IPS-11a (cell line): ENCODE data around the gene SEMA5A.

ENCODE experiments used
- H3K4me3 ChIP-seq: one replicate; pipeline ENCODE4 v1.5.1; 2013; ENCODE audit warnings: low read depth, low read length, control low read depth

The SEMA5A gene

DNA sequence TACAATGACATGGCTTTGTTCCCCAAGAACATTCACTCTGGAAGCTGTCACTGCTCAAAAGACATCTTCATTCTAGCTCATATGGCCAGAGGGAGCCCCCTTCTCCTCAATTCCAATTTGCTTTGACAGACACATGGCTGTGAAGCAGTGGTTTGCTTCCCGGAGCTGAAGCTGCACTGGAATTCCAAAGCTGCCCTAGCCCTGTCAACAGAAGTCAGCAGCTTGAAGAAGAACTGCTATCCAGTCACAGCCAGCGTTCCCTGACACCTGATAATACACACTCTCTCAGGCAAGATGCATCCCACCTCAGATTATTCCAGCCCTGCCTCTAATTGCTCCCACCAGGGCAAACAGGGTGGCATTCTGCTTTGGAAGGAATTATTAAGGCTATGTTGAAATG is 93.7 kb downstream of the SEMA5A start:
- H3K4me3 ChIP-seq, result no peak overlapping the region

DNA sequence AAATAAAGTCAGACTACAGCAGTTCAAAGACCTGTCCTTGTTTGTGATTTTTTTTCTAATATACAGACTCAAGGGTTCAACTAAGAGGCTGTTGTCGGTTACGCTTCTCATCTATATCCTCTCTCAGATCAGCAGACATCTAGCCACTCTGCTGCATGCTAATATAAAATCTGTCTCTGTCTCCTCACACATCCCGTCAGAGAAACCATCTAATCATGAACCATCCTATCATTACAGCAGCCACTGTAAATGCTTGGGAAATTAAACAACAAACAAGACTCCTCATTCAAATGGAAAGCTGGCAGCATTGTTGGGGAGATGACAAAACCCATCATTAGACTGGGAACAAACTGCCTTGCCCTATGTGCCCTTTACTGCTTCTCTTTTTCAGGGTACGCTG is 94.8 kb downstream of the SEMA5A start:
- no peak overlapping the region for H3K4me3 ChIP-seq

DNA sequence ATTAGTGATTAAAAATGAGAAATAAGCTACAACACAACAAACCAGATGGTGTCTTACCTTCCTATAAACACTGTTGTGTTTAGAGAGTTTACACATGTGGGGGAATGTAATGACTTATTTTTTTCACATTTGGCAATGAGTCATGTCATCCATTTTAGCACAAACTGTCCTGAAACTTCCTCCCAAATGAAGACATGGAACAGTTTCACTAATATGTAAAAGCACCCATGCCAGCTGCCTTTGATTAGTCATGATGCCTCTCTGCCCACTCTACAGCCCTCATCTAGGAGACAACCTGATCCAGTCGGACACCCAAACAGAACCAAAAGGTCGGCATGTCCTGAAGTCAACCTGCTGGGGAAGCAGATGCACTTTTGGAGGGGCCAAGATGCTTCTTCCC is 98.2 kb downstream of the SEMA5A start:
- H3K4me3 ChIP-seq, result no peak overlapping the region

DNA sequence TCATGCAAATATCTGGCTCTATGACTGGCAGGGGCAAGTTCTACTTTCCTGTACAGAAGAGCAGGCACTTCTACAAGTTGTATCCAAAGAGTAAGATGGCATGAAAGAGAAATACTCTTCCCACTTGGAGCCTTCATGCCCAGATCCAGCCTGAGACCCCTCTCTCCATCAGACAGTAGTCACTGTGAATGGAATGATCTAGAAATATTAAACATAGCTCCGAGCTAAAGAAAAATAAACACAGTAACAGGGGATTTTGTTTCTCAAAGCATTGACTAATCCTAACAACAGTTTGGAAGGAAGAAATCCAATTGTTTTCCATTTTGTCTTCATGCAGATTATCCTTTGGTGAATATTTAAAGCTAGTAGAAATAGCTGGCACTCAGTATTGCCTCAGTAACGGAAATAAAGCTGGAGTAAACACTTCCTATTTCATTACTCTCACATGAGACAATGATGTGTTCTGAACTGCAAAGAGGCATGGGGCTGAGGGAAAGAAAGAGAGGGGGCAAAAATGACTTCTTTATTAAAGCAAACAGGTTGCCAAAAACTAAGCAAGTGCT is 100.0 kb downstream of the SEMA5A start:
- no peak overlapping the region for H3K4me3 ChIP-seq

DNA sequence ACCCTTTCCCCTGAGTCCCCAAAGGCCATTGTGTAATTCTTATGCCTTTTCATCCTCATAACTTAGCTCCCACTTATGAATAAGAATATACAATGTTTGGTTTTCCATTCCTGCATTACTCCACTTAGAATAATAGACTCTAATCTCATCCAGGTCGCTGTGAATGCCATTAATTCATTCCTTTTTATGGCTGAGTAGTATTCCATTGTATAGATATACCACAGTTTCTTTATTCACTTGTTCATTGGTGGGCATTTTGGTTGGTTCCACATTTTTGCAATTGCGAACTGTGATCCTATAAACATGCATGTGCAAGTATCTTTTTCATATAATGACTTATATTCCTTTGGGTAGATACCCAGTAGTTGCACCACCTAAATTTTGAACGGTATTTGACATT is 101.5 kb downstream of the SEMA5A start:
- no peak overlapping the region for H3K4me3 ChIP-seq

DNA sequence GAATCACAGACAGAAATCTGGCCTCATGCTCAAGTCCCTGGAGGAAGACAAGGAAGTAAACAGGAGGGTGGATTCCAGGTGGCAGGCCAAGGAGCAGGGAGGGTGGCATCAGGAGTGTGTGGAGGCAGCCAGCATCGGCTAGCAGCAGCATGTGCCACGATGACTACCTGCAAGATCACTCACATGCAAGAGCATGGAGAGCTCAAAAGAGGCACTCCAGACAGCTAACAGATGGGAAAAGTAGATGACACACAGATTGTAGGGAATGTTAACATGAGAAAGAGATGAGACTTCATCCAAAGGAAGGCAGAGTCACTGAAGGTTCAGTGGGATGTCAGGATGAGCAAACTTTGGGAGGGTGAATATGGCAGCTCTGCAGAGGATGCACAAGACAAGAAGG is 104.3 kb downstream of the SEMA5A start:
- H3K4me3 ChIP-seq, result no peak overlapping the region

DNA sequence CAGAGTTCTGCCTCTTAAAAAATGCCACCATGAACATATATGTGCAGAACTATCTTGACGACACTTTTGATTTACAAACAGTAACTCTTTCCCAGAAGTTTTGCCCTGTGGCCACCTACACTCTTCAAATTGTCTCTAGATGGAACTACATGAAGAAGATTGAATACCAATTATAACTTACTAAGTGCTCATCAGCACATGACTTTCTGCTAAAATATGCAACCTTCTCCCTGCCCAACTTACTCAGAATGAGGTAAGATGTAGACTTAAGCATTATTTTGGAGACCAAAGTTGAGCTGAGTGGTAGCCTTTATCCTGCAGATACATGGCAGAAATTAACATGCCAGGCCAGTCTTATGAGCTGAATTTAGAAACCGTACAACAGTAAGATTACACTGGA is 105.4 kb downstream of the SEMA5A start:
- H3K4me3 ChIP-seq, result no peak overlapping the region

DNA sequence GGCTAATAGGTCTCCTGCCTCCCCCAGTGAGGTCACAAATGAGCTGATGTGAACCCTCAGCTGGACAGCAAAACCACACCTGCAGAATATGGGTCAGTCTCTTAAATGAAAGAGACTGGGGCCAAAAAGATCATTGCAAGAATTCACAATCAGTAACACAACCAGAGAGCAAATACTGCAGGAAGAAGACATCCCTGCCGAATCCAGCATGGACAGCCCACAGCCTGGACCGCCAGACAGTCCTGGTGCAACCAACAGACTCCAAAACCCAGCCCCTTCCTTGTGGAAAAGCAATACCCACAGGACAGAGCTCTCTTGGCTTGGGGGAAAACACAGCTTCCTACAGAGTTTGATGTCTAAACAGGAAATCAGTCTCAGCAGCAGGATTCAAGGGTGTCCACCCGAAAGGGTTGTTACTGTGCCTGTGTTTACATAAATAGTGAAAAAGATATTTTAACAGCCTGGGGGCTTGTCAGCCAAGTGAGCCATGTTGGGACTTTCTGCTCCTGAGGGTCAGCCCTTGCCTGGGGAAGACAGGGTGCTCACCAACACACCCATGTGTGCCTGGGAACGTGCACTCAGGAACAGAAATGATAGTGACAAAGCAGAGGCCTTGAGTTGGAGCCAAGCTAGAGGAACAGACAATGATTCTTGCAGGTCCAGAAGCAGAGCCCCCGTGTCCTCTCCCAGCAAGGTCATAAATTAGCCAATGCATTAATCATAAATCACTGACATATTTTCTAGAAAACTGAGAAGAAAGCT is 106.2 kb downstream of the SEMA5A start:
- no peak overlapping the region for H3K4me3 ChIP-seq

DNA sequence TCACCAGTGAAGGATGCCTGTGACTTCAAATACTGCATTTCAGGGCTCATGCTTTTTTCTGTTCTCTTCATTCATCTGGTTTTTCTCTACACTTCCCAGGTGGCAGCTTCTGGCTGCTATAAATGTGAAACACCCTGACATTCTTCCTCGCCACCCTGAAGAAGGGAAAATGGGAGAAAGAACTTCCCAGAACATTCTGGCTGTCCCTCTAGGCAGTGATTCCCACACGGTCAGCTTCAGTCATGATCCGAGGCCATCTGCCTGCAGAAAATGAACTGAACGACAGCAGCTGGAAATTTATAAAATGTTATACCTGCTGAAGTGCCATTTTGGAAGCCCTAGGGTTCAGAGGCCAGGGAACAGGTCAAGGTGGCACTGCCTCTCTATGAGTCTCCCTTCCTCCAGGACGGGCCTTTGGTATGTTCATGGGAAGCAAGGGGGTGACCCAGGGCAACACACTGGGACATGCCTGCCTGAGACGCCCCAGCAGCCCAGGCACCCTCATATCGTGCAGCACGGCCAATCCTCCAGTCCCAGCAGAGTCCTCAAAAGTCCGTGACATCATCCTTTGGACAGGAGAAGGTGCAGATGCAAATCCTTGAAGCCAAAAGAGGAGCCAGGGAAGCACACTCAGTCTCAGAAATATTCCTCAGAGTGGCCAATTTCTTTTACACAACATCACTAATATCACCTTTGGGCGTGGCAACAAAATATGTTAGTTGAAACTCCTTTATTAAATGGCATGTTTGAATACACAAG is 107.1 kb downstream of the SEMA5A start:
- no peak overlapping the region for H3K4me3 ChIP-seq

DNA sequence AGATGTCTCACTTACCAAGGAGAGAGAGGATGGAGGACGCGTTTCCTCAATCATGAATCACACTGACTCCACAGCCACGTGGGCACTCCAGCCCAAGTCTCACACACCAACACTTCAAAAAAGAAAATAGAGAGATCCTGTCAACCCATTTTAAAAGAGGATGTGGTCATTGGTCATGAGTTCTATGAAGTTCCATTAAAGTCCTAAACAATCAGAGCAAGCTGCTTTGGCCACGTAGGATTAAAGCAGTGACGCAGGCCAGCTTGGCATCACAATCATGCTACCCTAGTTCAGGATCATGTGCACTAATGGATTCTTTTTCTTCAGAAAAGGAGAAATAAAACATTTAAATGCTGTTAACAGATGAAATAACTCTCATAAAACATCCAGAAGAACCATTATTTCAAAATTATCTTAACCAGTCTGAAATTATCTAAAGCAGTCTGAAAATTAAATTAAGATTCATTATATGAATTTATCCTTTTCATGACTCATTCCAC is 108.1 kb downstream of the SEMA5A start:
- H3K4me3 ChIP-seq, result no peak overlapping the region

DNA sequence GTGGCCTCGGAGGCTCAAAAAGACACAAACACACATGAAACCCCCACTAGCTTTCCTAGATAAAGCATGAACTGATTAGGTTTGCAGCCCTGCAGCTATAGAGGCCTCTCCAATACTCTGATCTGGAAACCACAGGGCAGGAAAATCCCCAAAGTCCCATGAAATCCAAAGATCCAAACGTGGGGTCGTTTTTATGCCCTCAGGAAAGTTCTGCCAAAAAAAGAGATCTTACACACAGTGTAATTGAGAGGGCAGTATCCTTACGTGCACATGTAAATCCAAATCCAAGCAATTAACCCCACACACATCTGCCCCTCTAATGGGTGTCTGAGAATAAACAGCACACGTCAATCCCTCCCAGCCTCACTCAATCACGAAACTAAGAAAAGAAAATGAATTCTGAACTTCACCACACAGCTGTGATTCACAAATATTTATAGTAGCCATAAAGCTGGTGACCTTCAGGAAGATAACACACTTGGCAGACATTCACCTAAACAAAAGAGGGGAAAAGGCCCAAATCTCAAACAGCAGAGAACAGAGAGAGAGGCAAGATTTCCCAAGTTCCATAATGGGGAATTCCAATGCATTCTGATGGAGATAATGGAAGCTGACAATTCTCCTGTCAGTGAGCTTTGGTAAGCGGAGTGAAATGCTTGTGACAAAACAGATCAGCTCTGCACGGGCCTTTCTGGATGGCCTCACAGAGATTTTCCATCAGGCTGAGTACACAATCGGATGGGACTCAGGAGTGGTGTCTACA is 114.2 kb downstream of the SEMA5A start:
- no peak overlapping the region for H3K4me3 ChIP-seq

DNA sequence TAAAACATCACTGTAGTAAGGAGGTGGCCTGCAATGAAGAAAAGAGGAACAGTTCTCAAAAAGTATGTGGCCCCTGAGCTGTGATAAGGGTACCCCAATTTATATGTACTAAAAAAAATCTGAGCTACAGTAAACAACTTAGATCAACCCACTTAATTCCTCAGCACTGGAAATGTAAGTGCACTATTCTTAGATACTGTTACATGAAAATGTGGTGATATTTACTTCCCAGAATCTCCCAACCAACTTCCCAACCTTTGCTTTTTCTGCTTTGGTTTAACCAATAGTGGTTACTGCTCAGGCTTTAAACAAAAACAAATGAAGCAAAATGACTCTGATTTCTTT is 114.8 kb downstream of the SEMA5A start:
- H3K4me3 ChIP-seq, result no peak overlapping the region

DNA sequence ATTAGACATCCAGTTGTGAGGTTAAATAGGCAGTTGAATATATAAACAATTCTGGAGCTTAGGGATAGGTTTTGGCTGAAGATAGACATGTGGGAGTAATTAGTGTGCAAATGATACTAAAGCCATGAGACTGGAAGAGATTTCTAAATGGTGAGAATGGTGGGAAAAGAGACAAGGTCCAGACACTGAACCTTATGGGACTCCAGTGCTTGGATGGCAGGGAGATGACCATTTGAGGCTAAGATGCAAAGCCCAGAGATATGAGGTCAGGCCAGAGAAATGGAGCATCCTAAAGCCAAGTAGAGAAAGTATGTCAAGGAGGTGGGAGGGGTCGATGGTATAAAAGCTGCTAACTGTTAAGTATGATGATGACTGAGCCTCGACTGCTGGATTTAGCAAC is 115.6 kb downstream of the SEMA5A start:
- H3K4me3 ChIP-seq, result no peak overlapping the region

DNA sequence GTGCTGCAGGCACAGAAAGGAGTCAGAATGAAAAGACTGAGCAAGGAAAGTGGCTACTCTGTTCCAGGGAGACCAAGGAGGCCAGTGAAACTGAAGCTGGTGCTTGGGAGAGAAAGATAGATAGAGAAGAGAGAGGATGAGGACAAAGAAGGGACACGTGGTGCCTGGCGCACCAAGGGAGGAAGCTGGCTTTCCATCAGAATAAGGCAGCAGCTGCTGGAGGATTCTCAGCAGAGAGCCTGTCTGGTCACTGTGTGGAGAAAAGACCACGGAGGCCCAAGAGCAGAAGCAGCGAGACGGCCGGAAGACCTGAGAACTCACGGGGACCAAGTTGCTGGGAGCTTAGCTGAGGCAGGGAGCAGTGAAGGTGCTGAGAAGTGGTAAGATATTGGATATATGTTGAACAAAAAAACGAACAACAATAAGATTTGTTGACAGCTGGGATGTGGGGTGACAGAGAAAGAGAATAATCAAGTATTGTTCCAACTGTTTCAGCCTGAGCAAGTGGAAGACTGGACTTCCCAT is 116.1 kb downstream of the SEMA5A start:
- no peak overlapping the region for H3K4me3 ChIP-seq

DNA sequence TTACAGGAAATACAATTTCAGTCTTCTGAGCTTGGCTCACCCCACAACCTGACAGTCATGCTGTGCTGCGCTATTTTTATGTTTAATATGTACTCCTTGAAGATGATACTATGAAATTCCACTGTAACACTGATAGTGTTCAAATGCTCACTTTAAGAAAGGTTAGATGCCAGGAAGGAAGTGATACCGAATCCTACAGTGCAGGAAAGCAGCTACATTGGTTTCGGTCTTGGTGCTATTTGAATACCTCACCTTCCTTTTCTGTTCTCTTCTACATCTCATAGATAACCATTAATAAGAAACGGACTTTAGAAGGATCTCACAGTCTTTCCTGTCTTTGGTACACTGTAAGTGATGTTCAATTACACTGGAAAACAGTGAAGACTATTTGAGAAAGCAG is 117.6 kb downstream of the SEMA5A start:
- H3K4me3 ChIP-seq, result no peak overlapping the region

DNA sequence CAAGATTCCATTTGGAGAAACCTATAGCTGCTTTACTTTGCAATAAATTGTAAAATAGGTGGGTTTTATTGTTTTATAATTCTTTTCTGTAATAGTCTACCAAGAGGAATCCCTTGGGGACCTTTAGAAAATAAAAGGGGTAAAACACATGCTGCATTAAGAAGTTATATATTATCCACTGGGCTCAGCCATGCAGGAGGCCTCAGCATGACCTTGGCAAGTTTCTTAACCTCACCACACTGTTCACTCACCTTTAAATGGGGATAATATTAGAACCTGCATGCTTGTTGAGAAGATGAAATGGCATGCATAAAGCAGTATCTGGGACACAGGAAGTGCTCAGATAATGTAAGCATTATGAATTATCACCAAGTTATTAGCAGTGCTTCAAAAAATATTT is 120.2 kb downstream of the SEMA5A start:
- H3K4me3 ChIP-seq, result no peak overlapping the region

DNA sequence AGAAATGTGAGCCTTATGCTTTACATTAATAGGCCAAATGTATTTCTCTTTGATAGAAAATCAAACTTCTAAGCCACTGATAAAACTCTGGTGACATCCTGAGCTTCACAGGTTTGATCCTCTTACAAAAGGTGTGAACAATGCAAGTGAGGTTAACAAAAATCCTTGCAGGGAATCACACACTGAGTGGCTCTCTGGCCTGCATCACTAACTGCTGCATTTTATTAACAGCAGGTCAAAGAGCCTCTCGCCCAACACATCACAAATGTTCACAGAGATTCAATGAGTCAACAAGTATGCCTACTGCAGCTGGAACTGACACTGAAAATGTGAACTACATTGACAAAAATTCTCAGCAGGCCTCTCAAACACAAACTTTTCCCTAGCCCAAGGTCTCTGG is 122.3 kb downstream of the SEMA5A start:
- H3K4me3 ChIP-seq, result no peak overlapping the region

DNA sequence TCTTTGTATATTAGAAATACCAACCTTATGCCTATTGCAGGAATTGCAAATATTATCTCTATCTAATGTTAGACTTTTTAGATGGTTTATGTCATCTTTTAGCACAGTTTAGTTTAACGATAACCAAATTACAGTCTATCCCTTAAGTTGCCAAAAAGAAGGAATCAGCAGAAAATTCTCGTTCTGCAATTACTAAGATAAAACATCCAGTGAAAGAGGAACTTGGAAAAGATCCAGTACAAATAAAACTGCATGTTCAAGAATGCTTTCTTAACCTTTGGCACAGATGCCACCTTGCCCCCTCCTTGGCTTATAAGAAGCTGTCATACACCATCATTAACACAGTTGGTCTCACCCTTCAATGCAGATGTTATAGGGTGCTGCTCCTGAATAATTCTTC is 124.0 kb downstream of the SEMA5A start:
- no peak overlapping the region for H3K4me3 ChIP-seq

DNA sequence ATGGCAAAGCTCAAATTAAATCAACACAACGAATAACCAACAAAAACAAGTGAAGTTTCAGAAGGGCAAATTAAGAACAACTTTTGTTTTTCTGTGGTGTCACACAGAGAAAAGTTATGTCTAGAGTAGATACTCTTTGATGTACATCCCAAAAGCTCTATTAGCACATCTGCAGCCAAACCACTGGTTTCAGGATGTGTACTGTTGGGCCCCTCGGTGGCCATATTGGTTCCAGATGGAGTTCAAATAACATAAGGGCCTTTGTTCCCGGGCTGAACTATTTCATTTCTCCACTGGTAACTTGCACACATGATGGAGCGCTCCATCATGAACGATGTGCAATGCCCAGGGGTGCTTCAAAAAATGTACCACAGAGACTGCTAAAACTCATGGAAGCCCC is 126.1 kb downstream of the SEMA5A start:
- no peak overlapping the region for H3K4me3 ChIP-seq

DNA sequence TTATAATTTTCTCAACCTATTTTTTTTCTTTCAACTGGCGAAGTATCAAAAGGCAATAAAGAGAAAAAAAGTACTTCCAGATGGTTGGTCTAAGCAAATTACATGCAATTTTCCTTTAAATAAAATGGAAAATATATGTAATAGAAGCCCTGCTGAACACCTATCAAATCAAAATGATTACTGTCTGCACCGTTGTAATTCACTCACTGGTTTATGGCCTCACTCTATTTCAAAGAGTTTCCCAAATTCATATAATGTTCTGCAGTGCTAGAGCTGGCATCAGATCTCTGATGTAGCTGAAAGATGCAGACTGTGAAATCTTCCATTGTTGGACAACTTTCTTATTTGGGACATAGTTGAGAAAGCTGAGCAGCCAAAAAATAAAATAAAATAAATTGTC is 130.3 kb downstream of the SEMA5A start:
- H3K4me3 ChIP-seq, result no peak overlapping the region

DNA sequence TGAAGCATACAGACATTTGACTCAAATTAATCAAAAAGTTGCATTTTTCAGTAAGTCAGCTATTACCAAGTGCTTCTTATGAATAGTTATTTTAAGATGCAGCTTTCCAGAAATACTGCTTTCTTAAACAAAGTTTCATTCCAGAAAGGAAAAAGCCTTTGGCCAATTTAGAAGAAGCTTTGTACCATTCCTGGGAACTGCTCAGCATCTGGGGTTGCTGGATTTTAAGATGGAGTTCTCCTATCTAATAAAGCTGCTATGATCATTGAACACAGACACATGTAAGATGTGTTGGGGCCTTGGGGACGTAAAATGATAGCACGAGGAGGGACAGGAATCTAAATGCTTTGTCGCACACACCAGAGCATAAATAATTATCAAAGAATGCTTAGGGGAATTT is 130.8 kb downstream of the SEMA5A start:
- no peak overlapping the region for H3K4me3 ChIP-seq
